ENCODE results near the gene CSTA. TPM values are rescaled to one million over a fixed set of nuclear protein-coding genes. Genes with fewer than 3 reads are reported as not detected.

CSTA gene
- total RNA-seq, 2 experiments from 2014 or later: 1.2 to 1.4 TPM

DNA sequence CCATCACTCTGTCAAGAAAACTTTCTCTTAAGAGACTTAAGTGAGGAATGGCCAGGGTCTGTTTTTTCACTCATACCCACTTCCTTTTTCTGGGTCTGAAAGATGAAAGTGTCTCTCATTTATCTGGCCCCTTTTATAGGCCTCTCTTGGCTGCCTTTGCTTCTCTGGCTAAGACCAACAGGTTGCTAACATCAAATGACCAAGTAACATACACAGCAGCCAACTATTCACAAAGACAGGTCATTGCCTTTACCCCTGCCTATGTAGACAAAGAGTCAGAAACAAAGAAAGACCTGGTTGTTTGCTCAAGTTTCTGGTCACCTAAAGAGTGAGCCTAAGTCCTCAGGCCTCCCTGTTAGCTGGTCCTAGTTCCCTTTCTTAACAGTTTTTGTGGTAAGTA lies 24.0 kb upstream of the CSTA start:
- ATAC-seq (ENCODE audit: poor library complexity): no peak
- no peak overlapping the region for H3K4me3 Mint-ChIP-seq
- H3K27ac Mint-ChIP-seq: no peak overlapping the region
- POLR2A ChIA-PET: interaction anchor here (1.0 to 2.1 kb wide), 2 partner anchors 200 to 755 kb away, joined by 3 to 6 read pairs; no protein-coding TSS in a partner anchor
- Histone ChIP-seq H3K9me3 (ENCODE audit: control insufficient read depth in 1 of 2, insufficient read depth in 1 of 2, low read length in 2 of 2) (peaks cover 0 to 5% of the 10 kb centered on the region in 2 experiments), H3K36me3 (ENCODE audit: insufficient read depth, low read length) (no peaks in the 10 kb centered on the region), H3K4me3 (ENCODE audit: low read length) (no peak overlapping the region), H3K27me3 (ENCODE audit: control insufficient read depth in 1 of 2, insufficient read depth in 2 of 2, low read length in 2 of 2) (no peaks in the 10 kb centered on the region), H3K27ac (ENCODE audit: low read depth in 1 of 2, low read length in 2 of 2) (no peak overlapping the region), H3K4me1 (ENCODE audit: insufficient read depth, low read length) (no peaks in the 10 kb centered on the region)
- CTCF ChIA-PET: interaction anchor here (1.2 to 1.5 kb wide), 2 partner anchors 199 to 755 kb away, joined by 3 to 5 read pairs; partner anchors contain the start of gene POLQ
- no peak for DNase-seq
- peaks cover 8% of the 10 kb centered on the region for H3K4me1 Mint-ChIP-seq (ENCODE audit: low read depth)
- H3K9me3 Mint-ChIP-seq: peaks cover 2% of the 10 kb centered on the region
- H3K27me3 Mint-ChIP-seq: no peaks in the 10 kb centered on the region
- intact Hi-C loops (cut with DNase I, micrococcal nuclease): loop anchor here in 1 of 2 experiments (2.0 kb wide), 2 partner anchors 198 to 754 kb away; no protein-coding TSS in a partner anchor
- TF ChIP-seq, protein P1, sequence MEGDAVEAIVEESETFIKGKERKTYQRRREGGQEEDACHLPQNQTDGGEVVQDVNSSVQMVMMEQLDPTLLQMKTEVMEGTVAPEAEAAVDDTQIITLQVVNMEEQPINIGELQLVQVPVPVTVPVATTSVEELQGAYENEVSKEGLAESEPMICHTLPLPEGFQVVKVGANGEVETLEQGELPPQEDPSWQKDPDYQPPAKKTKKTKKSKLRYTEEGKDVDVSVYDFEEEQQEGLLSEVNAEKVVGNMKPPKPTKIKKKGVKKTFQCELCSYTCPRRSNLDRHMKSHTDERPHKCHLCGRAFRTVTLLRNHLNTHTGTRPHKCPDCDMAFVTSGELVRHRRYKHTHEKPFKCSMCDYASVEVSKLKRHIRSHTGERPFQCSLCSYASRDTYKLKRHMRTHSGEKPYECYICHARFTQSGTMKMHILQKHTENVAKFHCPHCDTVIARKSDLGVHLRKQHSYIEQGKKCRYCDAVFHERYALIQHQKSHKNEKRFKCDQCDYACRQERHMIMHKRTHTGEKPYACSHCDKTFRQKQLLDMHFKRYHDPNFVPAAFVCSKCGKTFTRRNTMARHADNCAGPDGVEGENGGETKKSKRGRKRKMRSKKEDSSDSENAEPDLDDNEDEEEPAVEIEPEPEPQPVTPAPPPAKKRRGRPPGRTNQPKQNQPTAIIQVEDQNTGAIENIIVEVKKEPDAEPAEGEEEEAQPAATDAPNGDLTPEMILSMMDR (IDR thresholded peaks at IDR 0.05): no peak
- H3K36me3 Mint-ChIP-seq (ENCODE audit: low read depth): no peaks in the 10 kb centered on the region

DNA sequence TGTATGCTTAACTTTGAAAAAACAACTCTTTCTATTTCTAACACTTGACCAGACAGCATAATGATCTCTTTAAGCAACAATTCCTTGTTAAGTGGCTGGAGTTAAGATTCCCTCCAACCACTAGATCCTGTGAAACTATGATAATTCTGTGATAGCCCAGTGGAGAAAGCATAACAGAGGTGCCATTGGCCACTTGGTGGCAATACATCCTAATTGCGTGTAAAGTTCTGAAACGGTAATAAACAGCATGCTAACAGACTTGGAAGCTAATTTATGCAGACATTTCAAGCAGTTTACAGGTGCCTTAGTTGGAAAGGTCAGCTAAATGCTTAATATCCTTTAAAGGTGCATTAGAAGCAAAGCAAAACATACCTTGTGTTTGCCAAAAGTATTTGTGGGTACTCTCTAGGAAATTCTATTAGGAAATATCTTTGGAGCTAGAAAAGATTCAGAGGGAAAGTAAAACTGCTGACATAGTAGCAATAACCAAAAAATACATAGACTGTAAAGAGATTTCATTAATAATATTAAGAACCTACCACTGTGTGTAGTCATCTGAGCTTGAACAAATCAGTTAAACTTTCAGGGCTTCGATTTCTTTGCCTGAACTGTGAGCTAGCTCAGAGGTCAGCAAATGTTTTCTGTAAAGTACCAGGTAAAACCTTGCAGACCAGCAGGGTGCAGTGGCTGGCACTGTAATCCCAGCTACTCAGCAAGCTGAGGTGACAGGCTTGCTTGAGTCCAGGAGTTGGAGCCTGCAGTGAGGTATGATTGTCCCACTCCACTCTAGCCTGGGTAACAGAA lies 19.0 kb upstream of the CSTA start:
- no peak for ATAC-seq (ENCODE audit: poor library complexity)
- TF ChIP-seq, protein P1 (IDR thresholded peaks at IDR 0.05): no peak
- ChIA-PET POLR2A (no interaction called here), CTCF (no interaction called here)
- Mint-ChIP-seq H3K27me3 (no peaks in the 10 kb centered on the region), H3K4me3 (no peak overlapping the region), H3K36me3 (ENCODE audit: low read depth) (no peaks in the 10 kb centered on the region), H3K9me3 (no peaks in the 10 kb centered on the region), H3K4me1 (ENCODE audit: low read depth) (no peaks in the 10 kb centered on the region), H3K27ac (no peak overlapping the region)
- Histone ChIP-seq H3K4me3 (ENCODE audit: low read length) (no peak overlapping the region), H3K9me3 (ENCODE audit: control insufficient read depth in 1 of 2, insufficient read depth in 1 of 2, low read length in 2 of 2) (no peaks in the 10 kb centered on the region), H3K36me3 (ENCODE audit: insufficient read depth, low read length) (no peaks in the 10 kb centered on the region), H3K4me1 (ENCODE audit: insufficient read depth, low read length) (no peaks in the 10 kb centered on the region), H3K27ac (ENCODE audit: low read depth in 1 of 2, low read length in 2 of 2) (no peak overlapping the region), H3K27me3 (ENCODE audit: control insufficient read depth in 1 of 2, insufficient read depth in 2 of 2, low read length in 2 of 2) (no peaks in the 10 kb centered on the region)
- intact Hi-C loops (cut with DNase I, micrococcal nuclease): no loop called here
- no peak for DNase-seq

DNA sequence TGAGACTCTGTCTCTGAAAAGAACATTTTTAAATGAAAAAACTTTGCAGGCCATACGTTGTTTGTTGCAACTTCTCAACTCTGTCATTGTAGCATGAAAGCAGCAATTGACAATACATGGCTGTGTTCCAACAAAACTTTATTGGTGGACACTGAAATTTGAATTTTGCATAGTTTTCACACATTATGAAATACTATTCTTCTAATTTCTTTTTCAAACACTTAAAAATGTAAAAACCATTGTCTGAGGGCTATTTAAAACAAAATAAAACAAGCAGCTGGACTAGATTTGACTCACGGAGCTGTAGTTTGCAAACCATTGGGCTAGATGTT lies 18.5 kb upstream of the CSTA start:
- H3K9me3 Mint-ChIP-seq: no peaks in the 10 kb centered on the region
- no peaks in the 10 kb centered on the region for H3K27me3 Mint-ChIP-seq
- Histone ChIP-seq H3K36me3 (ENCODE audit: insufficient read depth, low read length) (no peaks in the 10 kb centered on the region), H3K27ac (ENCODE audit: low read depth in 1 of 2, low read length in 2 of 2) (no peak overlapping the region), H3K4me1 (ENCODE audit: insufficient read depth, low read length) (no peaks in the 10 kb centered on the region), H3K4me3 (ENCODE audit: low read length) (no peak overlapping the region), H3K27me3 (ENCODE audit: control insufficient read depth in 1 of 2, insufficient read depth in 2 of 2, low read length in 2 of 2) (no peaks in the 10 kb centered on the region), H3K9me3 (ENCODE audit: control insufficient read depth in 1 of 2, insufficient read depth in 1 of 2, low read length in 2 of 2) (no peaks in the 10 kb centered on the region)
- ATAC-seq (ENCODE audit: poor library complexity) (no peak), DNase-seq (no peak)
- no peak overlapping the region for H3K27ac Mint-ChIP-seq
- H3K4me1 Mint-ChIP-seq (ENCODE audit: low read depth): no peaks in the 10 kb centered on the region
- TF ChIP-seq, protein P1 (IDR thresholded peaks at IDR 0.05): no peak
- no peaks in the 10 kb centered on the region for H3K36me3 Mint-ChIP-seq (ENCODE audit: low read depth)
- intact Hi-C loops (cut with DNase I, micrococcal nuclease): no loop called here
- ChIA-PET CTCF (no interaction called here), POLR2A (no interaction called here)
- H3K4me3 Mint-ChIP-seq: no peak overlapping the region
